ENCODE results near the gene HSPA6. TPM values are rescaled to one million over a fixed set of nuclear protein-coding genes. Genes with fewer than 3 reads are reported as not detected.
A peak's percentile ranks its signal among the peaks of the same experiment; 100 is the strongest.
"Not testable (repeated sequence)": the region's sequence is repeated elsewhere in the genome, so short reads cannot be mapped to it uniquely, and the experiment has no call there.

HSPA6 gene
- total RNA-seq, 4 donors from 2014 or later, result 0.35 to 5.8 (median 0.91) TPM

DNA sequence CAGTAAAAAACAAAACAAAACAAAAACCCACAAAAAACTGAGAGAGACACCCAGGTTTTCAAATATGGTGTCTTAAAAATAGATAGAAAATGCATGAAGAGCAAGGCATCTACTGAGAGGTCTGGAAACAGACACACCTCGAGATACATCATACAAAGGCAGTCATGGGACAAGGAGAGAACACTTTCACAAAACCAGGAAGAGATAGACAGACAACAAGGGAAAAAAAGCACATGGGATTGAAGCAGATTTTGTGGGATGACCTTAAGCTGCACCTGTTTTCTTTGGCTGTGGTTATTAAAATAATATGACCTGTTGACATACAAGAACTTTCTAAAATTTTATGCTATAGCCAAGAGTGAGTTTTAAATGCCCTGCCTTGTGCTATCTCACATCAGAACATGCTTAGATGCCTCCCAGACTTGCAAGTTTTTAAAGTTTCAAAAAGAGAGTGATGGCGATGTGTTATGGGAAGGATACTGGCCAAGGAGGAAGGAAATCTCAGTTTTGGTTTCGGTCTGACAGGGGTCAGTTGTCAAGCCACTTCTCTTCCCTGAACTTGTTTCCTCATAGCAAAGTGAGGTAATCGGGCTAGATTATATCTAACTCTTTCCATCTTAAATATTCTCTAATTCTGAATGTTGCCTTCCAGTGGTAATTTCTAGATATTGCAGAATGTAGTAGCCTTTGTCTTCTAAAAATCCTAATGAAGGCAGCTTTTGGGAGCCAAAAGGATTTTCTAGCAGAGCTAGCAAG lies 36.8 kb downstream of the HSPA6 start:
- not testable (repeated sequence) for H3K4me1 ChIP-seq, H3K27ac ChIP-seq, H3K4me3 ChIP-seq, H3K36me3 ChIP-seq, H3K27me3 ChIP-seq, H3K9me3 ChIP-seq
- peak in 1 of 3 donors; percentile 27 for DNase-seq
- TF ChIP-seq, protein P1, sequence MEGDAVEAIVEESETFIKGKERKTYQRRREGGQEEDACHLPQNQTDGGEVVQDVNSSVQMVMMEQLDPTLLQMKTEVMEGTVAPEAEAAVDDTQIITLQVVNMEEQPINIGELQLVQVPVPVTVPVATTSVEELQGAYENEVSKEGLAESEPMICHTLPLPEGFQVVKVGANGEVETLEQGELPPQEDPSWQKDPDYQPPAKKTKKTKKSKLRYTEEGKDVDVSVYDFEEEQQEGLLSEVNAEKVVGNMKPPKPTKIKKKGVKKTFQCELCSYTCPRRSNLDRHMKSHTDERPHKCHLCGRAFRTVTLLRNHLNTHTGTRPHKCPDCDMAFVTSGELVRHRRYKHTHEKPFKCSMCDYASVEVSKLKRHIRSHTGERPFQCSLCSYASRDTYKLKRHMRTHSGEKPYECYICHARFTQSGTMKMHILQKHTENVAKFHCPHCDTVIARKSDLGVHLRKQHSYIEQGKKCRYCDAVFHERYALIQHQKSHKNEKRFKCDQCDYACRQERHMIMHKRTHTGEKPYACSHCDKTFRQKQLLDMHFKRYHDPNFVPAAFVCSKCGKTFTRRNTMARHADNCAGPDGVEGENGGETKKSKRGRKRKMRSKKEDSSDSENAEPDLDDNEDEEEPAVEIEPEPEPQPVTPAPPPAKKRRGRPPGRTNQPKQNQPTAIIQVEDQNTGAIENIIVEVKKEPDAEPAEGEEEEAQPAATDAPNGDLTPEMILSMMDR (IDR thresholded peaks at IDR 0.05), result peak in 1 of 6 experiments; percentile 8

DNA sequence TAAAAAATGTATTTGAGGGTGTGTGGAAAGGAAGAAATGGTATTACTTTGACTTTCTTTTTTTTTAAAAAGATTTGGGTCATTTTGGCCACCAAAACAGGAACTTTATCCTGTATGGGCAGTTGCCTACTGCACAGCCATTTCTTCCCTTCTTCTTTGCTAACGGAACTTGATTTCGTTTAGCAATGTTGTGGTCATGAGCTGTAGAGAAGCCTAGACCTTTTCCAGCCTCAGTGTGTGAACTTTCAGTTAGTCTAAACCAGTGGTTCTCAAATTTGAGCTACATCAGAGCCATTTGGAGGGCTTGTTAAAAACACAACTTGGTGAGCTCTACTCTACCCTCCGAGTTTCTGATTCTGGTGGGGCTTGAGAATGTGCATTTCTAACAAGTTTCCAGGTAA lies 38.1 kb downstream of the HSPA6 start:
- not testable (repeated sequence) for H3K27ac ChIP-seq, DNase-seq, H3K36me3 ChIP-seq, H3K9me3 ChIP-seq, H3K27me3 ChIP-seq, H3K4me3 ChIP-seq, H3K4me1 ChIP-seq

DNA sequence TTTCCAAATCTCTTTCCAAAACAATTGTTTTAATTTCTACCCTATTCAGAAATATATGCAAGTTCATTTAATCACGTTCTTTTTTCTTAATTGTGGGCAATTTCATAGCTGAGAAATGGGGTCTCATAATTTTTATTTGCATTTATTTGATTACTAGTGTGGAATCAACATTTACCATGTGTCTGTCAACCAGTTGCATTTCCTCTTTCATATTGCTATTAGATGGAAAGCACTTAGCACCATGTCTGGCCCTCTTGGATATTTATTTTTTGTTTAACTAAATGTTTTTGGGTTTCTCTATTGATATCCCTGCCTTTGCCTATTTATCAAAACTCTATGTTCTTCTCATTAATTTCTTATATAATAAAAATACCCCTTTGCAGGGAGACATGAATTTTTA lies 39.2 kb downstream of the HSPA6 start:
- not testable (repeated sequence) for H3K36me3 ChIP-seq, H3K4me3 ChIP-seq, H3K27ac ChIP-seq, H3K27me3 ChIP-seq, H3K4me1 ChIP-seq, H3K9me3 ChIP-seq, DNase-seq

DNA sequence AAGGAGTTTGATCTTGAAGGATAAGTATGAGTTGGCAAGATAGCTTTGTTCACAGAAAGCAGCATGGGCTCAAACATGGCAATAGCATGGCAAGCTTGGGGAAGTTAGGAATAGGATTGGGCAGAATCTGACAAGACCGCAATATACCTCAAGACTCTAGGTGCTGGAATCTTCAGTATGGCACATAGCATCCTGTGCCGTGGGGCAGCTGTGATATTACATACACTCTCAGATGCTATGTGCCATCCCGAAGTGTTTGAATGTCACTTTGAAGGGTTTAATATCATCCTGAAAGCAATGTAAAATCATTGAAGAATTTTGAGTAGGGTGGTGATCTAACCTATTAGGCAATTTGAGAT lies 42.2 kb downstream of the HSPA6 start:
- H3K27me3 ChIP-seq, DNase-seq, H3K36me3 ChIP-seq, H3K4me3 ChIP-seq, H3K9me3 ChIP-seq, H3K27ac ChIP-seq, H3K4me1 ChIP-seq: not testable (repeated sequence)

DNA sequence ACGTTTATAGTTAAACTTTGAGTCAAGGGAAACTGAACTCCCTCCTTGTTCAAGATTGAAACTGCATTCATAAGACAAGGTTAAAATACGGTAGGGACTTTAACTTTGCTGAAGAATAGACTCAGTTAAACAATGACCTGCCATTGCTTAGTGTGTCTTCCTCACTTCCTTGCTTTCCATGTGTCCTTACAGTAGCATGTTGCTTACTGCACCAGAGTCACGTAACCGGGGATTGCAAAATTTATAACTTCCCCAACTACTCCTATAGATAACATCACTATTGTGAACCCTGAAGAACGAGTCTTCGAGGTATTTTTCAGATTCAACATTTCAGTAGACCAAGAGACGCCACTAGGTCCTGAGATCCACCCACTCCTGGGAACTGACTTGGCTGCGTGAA lies 47.4 kb downstream of the HSPA6 start:
- DNase-seq, H3K27ac ChIP-seq, H3K4me3 ChIP-seq, H3K9me3 ChIP-seq, H3K4me1 ChIP-seq, H3K27me3 ChIP-seq, H3K36me3 ChIP-seq: not testable (repeated sequence)

Other genes starting within 250 kb of the HSPA6 start
- gene MPZ, start 214.6 kb upstream of the HSPA6 start, total RNA-seq, result 1 to 10 TPM in 3 of 4 donors, not detected in 1; 1.5 to 3.3 (median 2.3) TPM
- 10 to 100 TPM; 33.3 to 85.5 (median 60.6) TPM for gene SDHC, start 210.2 kb upstream of the HSPA6 start, total RNA-seq
- not detected for gene CFAP126, start 156.7 kb upstream of the HSPA6 start, total RNA-seq
- gene FCGR2A, start 19.1 kb upstream of the HSPA6 start, total RNA-seq, result 10 to 100 TPM in 1 of 4 donors, 1 to 10 TPM in 3; 3.3 to 14.3 (median 5.9) TPM
- 1 to 10 TPM in 1 of 4 donors, under 1 TPM in 1, not detected in 2; 0.53 to 2.8 TPM for gene FCGR3A, start 25.3 kb downstream of the HSPA6 start, total RNA-seq
- 1 to 10 TPM in 1 of 4 donors, not detected in 3; 6.6 TPM for gene FCGR3B, start 106.6 kb downstream of the HSPA6 start, total RNA-seq
- 10 to 100 TPM in 2 of 4 donors, 1 to 10 TPM in 1, under 1 TPM in 1; 0.95 to 50.3 (median 10.8) TPM for gene FCGR2B, start 138.6 kb downstream of the HSPA6 start, total RNA-seq
- gene FCRLA, start 182.7 kb downstream of the HSPA6 start, total RNA-seq, result 10 to 100 TPM in 1 of 4 donors, 1 to 10 TPM in 1, under 1 TPM in 1, not detected in 1; 0.85 to 47.0 (median 5.0) TPM
- under 1 TPM in 2 of 4 donors, not detected in 2; 0.40 to 0.57 TPM for gene FCRLB, start 197.0 kb downstream of the HSPA6 start, total RNA-seq
- gene DUSP12, start 225.2 kb downstream of the HSPA6 start, total RNA-seq, result 10 to 100 TPM in 3 of 4 donors, 1 to 10 TPM in 1; 7.7 to 23.1 (median 16.3) TPM
- gene ATF6, start 241.8 kb downstream of the HSPA6 start, total RNA-seq, result 10 to 100 TPM; 15.5 to 21.4 (median 20.8) TPM